Stimulated activated CD4-positive, alpha-beta T cell treated with anti-CD3 and anti-CD28 coated beads, Interleukin-15, amount 100 ng/mL, for 24 hours (primary cell): Measurements from ENCODE around the gene CTNS.
A peak's percentile ranks its signal among the peaks of the same experiment; 100 is the strongest.

ENCODE experiments used
- DNase-seq: peaks from one replicate; pipeline ENCODE4 v3.0.0-alpha.2; 2020

The CTNS gene

DNA sequence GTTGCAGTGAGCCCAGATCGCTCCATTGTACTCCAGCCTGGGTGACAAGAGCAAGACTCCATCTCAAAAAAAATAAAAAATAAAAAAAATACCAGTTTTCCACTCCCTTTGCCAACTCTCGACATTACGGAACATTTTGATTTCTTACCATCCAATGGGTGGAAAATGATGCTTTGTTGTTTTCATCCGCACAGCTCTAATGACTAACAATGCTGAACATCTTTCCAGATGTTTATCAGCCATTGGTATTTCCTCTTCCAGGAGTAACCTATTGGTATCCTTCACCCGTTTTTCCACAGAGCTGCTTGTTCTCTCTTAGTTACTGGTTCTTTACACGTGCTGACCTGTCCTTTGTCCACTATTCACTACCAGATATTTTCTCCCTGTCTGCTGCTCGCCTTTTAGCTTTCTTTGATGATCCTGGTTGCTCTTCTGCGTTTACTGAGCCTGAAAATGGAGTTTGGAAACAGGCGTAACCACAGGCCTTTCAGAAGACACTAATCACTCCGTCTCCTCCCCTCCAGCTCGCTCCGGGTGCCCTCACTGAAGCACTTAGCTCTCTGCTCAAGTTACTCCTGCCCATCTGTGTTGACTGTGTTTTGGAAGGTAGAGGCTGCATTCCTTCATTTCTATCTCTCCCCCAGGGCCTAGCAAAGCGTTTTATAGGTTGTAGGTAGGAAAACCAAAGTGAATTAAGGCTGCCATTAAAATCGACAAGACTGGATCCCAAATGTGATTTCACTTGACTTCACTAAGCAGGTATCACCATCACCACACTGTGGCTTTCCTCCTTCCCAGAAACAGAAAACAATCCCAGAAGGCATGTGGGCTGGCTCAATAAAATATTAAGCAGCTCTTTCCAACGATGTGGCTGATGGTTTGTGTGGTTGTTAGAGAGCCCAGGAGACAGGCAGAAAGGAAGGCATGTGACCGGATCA is 9.5 kb upstream of the CTNS start:
- no peak for DNase-seq

DNA sequence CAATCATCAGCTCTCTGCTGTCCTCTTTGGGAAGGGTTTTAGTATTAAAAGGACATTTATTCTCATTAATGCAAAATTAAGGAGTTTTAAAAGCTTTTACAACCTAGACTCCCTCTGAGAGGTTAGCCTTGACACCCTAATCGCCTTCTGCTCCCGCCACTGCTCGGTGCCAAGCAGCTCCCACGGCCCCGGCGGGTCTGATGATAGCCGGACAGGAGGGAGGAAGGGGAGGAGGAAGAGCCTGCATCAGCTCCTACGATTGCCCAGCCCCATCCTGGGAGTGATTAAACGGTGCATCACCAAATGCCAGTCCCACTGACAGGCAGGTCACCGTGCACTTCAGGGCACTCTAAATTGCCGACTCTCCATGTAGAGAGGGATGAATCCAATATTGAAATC is 8.8 kb upstream of the CTNS start:
- DNase-seq = no peak

DNA sequence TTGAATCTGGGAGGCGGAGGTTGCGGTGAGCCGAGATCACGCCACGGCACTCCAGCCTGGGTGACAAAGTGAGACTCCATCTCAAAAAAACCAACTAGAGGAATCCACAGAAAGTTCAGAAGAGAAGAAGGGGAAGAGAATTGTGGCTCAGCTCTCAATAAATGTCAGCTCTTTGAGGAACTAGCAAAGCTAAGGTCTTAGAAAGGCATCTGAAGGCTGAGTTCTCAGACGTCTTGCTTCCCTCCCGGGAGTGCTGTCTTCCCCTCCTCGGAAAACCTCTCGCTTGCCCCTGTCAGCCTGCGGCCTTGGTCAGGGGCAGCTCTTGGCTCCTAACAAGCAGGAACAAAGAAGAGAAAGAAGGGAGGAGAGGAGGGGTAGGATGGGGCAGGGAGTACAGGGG is 5.8 kb upstream of the CTNS start:
- DNase-seq = no peak

DNA sequence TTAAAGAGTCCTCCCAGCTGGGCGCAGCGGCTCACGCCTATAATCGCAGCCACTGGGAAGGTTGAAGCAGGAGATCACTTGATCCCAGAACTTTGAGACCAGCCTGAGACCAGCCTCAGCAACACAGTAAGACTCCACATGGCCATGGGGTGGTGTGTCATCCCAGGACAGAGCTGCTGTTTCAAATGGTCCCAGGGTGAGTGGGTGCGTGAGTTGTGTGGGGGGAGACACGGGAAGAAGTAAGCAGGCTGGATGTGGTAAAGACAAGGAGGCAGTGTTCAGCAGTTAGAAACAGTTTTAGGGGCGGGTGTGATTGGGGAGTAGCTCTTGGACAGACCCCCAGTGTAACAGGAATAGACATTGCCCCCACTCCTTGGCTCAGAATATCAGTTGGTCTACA is 4.3 kb upstream of the CTNS start:
- DNase-seq = no peak

DNA sequence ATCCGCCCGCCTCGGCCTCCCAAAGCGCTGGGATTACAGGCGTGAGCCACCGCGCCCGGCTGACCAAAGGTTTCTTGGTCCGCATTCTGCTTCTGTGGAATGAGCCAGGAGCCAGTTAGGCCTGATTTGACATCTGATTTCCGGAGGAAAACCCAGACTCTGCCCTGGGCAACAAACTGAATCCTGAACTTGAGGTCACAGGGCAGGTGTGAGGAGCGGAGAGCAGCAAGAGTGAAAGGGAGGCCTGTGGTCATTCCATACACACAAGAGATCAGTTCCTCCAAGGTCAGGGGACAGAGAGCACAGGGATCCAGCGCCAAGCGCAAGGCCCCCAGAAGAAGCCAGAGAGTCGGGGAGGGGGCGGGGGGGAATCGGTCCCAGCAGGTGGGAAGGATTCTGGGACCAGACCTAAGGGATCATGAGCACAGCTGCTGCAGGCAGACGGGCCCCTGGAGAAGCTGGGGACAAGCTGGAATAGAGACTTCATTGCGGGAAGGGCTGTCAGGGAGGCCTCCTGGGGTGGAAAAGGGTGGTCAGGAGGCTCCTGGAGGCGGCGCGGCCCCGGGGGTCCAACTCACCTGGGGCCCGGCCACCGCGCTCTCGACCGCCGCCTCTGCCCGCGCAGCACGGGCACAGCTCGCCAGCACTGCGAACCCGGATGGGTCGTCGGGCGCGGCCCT is 946 bp upstream of the CTNS start:
- peak; percentile 13 for DNase-seq

DNA sequence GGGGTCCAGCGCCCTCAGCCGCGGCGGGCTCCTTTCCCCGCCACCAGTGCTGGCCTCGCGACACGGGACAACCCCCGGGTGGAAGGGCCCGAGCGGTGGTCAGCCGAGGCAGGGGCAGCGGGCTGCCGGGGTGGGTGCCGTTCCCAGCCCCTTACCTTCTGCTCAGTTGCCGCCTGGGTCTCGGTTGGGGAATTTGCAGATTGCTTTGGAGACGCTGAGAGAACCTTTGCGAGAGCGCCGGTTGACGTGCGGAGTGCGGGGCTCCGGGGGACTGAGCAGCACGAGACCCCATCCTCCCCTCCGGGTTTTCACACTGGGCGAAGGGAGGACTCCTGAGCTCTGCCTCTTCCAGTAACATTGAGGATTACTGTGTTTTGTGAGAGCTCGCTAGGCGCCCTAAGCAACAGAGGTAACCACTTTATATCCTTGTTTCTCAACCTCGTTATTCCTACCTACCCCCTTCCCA is 381 bp downstream of the CTNS start:
- DNase-seq = no peak

DNA sequence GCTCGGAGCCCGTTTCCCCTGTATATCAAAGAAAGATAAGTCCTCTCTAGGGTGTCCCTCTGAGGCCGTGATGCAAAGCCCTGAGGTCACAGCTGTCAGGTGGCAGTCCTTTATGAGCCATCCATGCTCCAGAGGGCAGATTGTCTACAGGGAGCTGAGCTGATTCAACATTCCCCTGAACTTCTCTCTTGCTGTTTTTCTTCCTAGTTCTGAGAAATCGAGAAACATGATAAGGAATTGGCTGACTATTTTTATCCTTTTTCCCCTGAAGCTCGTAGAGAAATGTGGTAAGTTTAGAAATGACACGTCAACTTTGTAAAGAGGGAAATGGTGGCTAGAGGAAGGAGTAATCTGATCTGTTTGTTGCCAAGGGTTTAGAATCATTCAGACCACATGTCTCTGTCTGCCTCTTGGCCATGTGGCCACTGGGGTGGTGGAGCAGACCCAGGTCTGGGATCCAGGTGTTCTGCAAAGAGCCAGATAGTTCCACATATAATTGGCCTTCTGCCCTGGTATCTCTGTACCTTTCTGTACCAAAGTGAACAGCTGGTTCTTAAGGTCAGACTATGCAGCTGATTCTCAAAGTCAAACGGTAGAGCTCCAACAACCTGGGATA is 3.5 kb downstream of the CTNS start:
- peak; percentile 66 for DNase-seq

DNA sequence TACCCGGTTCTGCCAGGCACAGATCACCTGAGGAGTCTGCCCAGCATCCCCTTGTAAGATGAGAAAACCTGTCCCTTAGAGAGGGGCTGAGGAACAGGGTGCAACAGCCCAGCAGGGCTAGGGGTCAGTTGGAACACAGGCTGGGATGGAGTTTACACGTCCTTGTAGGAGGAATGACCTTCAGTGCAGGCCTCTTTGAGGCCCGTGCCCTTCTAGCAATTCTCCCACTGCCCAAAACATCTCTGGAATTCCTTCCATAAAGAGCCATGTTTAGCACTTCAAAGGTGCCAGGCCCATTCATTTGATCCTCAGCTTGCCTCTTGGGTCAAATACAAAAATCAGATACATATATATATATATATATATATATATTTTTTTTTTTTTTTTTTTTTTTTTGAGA is 4.5 kb downstream of the CTNS start:
- no peak for DNase-seq

DNA sequence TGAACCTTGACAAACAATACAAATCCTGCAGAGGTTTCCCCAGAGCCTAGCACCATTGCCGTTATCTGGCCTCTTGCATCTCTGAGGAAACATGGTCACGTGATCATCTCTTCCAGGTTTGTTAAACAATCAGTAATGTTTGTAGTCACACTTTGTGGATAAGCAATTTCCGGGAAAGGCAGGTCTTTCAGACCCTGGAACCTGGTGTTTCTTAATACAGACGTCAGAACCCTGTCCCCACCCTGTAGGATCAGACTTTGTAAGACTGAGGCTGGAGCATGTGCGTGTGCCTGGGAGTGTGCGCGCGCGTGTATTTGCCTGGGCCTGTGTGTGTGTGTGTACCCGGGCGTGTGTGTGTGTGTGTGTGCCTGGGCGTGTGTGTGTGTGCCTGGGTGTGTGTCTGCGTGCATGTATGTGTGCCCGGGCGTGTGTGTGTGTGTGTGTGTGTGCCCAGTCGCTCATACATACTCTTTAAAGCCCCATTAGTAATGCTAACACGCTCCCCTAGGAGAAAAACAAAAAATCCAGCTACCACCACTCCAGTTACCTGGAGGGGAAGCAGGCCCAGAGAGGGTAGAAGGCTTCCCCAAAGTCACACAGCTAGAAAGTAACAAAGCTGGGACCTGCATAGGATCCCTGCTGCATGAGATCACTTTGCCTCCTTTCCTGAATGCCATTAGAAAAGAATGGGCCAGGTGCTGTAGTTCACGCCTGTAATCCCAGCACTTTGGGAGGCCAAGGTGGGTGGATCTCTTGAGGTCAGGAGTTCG is 5.3 kb downstream of the CTNS start:
- no peak for DNase-seq

DNA sequence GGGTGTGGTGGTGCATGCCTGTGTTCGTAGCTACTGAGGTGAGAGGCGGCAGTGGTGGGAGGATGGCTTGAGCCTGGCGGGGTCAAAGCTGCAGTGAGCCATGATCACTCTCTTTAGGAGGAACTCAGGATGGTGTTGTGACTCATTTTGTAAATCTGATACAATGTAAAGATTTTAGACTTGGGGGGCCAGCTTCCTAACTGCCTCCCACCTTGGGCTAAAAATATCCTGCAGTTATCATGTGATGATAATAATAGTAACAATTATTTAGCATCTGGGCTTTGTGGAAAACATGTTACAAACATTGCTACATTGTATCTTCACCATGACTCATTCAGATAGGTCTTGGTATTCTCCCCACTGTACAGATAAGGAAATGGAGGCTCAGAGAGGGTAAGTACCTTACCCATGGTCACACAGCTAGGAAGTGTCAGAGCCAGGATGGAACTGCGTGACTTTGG is 7.4 kb downstream of the CTNS start:
- peak; percentile 47 for DNase-seq

DNA sequence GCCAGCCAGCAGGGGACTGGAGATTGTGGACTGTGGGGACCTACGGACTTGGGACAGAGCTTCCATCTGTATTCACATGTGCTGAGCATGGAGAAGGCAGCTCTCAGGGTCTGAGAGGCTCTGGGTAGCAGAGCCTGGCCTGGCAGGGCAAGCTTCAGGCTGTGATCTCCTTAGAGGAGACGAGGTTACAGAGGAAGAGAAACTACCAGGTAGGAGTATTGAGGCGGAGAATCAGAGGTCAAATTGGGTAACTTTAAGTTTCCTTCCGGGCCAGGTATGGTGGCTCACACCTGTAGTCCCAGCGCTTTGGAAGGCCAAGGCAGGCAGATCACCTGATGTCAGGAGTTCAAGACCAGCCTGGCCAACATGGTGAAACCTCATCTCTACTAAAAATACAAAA is 8.8 kb downstream of the CTNS start:
- no peak for DNase-seq

DNA sequence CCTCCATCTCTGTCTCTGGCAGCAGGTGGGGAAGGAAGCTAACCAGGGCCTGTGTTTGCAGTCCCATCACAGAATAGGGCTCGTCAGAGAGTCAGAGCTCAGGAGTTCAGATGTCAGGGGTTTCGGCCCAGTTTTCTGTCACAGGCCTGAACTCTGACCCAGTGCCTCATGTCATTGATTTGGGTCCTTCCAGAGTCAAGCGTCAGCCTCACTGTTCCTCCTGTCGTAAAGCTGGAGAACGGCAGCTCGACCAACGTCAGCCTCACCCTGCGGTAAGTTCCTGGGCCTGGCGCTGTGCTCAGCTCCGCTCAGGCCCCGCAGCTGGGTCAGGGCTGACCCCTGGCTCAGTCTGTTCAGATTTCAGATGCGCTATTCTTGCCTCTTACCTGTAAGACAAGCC is 10.7 kb downstream of the CTNS start:
- DNase-seq = no peak

DNA sequence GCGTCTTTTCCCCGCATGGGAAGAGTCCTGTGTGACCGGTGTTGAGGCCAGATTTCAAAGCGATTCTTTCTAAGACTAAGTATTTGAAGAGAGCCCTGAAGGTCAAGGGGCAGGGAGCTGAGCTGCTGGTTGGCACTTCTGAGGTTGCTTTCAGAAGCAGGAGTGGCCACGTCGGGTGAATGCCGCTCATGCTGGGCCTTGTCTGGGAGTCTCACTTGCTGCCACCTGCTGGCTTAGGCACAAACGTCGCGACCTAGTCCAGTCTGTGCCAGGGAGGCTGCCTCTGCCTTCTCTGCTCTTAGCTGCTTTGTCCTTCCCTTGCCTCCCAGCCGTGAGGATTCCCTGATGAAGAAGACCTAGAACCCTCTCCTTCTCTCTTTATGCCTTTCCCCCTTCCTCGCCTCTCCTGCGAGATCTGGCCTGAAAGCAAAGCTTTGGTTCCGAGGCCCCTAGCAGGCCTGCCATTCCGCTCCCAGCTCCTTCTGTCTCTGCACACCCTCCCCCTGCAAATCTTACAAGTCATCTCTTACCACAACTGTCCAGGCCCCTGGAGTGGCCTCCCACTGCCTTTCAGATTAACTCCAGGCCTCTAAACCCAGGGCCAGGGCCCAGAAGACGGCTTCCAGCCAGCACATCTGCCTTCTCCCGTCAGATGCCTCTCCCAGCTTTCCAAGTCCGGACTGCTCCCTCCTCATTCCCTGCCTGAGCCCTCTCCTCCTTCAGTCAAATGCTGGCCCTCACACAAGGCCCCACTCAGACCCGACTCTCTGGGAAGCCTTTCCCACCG is 11.4 kb downstream of the CTNS start:
- DNase-seq = peak; percentile 66

DNA sequence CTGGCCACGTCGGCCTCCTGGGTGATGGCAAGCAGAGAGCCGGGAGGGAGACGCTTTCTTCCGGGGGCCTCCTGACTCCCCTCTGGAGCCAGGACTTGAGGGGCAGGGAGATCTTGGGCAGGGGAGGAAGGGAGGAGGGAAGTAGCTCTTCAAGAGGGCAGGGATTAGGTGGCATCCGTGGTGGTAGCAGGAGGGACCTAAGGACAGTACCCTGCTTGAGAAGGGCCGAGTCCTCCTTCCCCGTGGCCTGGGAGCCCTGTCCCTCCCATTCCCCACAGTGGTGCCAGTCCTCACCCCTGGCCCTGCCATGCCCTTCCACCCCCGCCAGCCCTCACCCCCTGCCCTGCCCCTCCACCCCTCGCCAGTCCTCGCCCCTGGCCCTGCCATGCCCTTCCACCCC is 19.2 kb downstream of the CTNS start:
- no peak for DNase-seq

DNA sequence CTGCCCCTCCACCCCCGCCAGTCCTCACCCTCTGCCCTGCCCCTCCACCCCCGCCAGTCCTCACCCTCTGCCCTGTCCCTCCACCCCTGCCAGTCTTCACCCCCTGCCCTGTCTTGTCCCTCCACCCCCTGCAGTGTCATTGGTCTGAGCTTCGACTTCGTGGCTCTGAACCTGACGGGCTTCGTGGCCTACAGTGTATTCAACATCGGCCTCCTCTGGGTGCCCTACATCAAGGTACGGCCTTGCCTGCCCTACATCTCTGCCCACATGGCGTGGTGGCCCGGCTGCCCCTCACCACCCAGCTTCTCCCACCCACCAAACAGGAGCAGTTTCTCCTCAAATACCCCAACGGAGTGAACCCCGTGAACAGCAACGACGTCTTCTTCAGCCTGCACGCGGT is 19.8 kb downstream of the CTNS start:
- DNase-seq = no peak

DNA sequence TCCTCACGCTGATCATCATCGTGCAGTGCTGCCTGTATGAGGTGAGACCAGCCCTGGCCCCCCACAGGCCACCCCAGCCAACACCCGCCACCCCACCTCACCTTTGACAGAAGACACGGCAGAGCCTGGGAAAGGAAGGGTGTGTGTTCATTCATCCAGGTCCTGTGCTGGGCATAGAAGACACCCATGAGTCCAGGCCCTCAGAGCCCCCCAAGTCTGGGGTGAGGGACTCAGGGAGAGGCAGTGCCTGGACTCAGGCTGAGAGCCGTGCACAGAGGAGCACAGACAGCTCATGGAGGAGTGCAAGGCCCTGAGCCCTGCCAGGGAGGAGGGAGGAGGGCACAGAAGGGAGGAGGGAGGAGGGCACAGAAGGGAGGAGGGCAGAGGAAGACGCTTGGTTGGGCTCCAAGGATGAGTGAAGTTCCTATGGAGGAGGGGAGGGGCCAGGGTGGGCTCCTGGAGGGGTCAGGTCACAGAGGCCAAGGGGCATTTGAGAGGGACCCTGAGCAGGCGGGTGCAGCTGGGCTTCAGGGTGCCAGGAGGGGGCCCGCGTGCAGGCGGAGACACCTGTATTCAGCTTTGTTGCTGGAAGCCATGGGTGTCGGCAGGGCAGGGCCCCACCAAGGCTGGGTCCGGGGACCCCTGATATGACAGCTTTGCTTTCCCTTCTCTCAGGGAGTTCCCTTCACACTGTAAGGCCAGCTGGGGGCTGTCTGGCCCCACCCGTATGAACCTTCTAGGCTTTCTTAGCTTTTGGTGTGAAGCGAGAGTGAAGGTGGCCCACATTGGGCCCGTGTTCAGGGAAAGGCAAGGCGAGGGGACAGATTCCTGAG is 20.4 kb downstream of the CTNS start:
- DNase-seq = no peak

DNA sequence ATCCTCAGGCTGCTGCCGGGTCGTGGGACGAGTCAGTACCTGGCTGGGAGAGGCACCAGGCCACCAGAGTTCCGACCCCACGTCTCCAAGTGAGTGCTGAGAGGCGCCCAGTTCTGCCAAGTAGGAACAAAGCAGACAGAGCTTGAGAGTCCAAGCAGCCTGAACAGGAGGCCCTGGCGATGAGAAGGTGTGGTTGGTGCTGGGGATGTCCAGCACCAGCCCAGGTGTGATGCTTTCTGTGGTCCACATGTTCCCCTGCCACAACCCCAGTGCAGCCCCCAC is 21.0 kb downstream of the CTNS start:
- no peak for DNase-seq

DNA sequence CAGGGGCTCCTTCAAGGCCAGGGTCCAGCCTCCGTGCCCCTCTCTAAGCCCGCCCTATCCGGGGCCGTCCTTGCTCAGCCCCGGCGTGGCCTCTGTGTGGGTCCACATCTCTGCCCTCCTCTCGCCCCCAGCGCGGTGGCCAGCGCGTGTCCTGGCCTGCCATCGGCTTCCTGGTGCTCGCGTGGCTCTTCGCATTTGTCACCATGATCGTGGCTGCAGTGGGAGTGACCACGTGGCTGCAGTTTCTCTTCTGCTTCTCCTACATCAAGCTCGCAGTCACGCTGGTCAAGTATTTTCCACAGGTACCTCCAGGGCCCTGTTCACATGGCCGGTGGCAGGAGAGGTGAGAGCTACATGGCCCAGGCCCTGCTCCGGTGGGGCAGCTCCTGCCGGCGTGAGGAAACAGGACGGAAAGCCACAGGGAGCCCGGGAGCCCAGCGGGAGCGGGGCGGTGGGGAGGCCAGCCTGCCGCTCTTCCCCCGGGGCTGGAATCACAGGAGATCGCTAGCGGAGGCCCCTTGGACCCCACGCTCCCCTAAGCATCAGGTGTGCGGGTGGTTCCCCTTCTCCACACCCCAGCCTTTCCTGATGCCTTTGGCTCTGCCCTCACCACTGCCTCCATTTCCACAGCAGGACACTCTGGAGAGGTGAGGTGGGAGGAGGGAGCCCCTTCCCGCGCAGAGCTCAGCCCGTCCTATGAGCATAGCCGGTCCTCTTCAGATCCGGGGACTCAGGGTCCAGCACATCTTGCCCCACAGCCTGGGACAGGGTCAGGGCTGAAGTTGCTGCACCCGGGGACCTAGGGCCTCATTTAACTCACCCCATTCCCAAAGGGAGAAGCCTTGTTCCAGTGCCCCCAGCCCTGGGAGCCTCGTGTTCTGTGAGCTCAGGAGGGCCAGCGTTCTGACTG is 21.6 kb downstream of the CTNS start:
- DNase-seq = no peak

DNA sequence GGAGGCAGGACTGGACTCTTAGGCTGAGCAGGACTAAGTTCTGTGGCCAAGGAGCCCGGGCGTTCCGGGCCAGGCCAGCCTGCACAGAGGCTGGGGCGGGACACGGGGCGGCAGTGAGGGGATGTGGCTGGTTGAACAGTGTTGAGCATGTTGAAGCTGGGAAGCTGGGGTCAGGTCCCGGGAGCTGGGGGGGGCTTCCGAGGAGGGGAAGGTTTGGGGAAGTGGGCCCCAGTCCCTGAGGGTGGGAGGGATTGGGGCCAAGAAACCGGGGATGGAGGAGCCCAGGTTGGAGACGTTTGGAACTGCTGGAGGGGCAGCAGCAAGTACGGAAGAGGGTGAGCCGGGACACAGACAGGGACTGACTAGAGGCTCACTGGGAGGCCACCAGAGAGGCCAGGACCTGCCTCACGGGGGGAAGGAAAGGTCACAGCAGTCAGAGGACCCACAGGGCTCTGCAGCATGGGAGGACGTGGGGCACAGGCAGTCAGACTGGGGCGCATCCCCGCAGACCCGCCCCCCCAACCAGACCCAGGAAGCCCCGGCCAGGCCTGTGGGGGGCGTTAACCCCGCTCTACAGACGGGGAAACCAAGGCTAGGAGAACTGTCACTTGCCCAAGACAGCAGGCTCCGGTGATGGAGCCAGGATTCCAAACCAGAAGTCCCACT is 22.4 kb downstream of the CTNS start:
- DNase-seq = no peak
